DOHH2 (cell line): ENCODE data around the gene GTSF1L.

Experiments used
- CTCF ChIP-seq: fragments of 200-600 bp; sonication (generic); IDR thresholded peaks from one replicate; pipeline ENCODE4 v1.5.1; 2014; ENCODE audit warnings: antibody characterized with exemption, mild to moderate bottlenecking, low read depth, low read length; ENCODE audit not compliant: poor library complexity, severe bottlenecking
- EZH2phosphoT487 ChIP-seq: fragments of 200-600 bp; sonication (generic); IDR thresholded peaks from 2 replicates; pipeline ENCODE4 v1.6.1; 2017; ENCODE audit warnings: borderline replicate concordance, mild to moderate bottlenecking, antibody characterized with exemption, low read length, moderate library complexity, mixed read lengths

GRCh38 chr20:43744966-43745730 lies 18.3 kb upstream of the GTSF1L start:
- TF ChIP-seq CTCF (no peak), EZH2phosphoT487 (no peak)
